Gastrocnemius medialis (tissue), 4 donors: ENCODE data around the gene PRUNE2.

ENCODE experiments used
- CTCF ChIP-seq, 5 experiments: fragments of 450-650 bp in 3 of 5; fragments of 200-600 bp in 2 of 5; sonication (generic) in 2 of 5; IDR thresholded peaks in 4 of 5; conservative IDR thresholded peaks in 1 of 5; 1 replicate in 4 of 5; 2 replicates in 1 of 5; pipeline ENCODE4 v1.5.1; 2016 to 2019; ENCODE audit warnings: antibody characterized with exemption in 5 of 5, mild to moderate bottlenecking in 3 of 5, moderate library complexity in 3 of 5
- POLR2A ChIP-seq, 2 donors: fragments of 450-650 bp; IDR thresholded peaks; one replicate each; pipeline ENCODE4 v1.6.1; 2017; ENCODE audit warnings: antibody characterized with exemption in 2 of 2, mild to moderate bottlenecking in 2 of 2, moderate library complexity in 2 of 2

- no peak for TF ChIP-seq CTCF (IDR thresholded peaks at IDR 0.05 in 4 of 5, conservative IDR thresholded peaks at IDR 0.05 in 1 of 5)
- TF ChIP-seq POLR2A (IDR thresholded peaks at IDR 0.05), result no peak
These were observed 149.7 kb downstream of the PRUNE2 start for GRCh38 chr9:76756268-76756640.
